ENCODE data around the gene OSBPL8.

Gene OSBPL8

GRCh38 chr12:76555231-76555767 is 4.3 kb downstream of the OSBPL8 start:
- DNase-seq = no peak

GRCh38 chr12:76554405-76555230 is 5.0 kb downstream of the OSBPL8 start:
- peak; percentile 51 for DNase-seq

GRCh38 chr12:76552343-76552938 is 7.1 kb downstream of the OSBPL8 start:
- no peak for DNase-seq

GRCh38 chr12:76551482-76551888 is 8.1 kb downstream of the OSBPL8 start:
- DNase-seq = no peak

GRCh38 chr12:76549131-76549530 is 10.4 kb downstream of the OSBPL8 start:
- DNase-seq = no peak

GRCh38 chr12:76548222-76548837 is 11.2 kb downstream of the OSBPL8 start:
- no peak for DNase-seq

- DNase-seq = no peak
These were observed 12.0 kb downstream of the OSBPL8 start for GRCh38 chr12:76547526-76547925.

GRCh38 chr12:76546889-76547288 is 12.7 kb downstream of the OSBPL8 start:
- DNase-seq = no peak

GRCh38 chr12:76545486-76545885 is 14.1 kb downstream of the OSBPL8 start:
- DNase-seq = no peak

GRCh38 chr12:76544601-76545261 is 14.8 kb downstream of the OSBPL8 start:
- DNase-seq = no peak

GRCh38 chr12:76543813-76544347 is 15.7 kb downstream of the OSBPL8 start:
- DNase-seq = no peak

- DNase-seq = no peak
These were observed 16.7 kb downstream of the OSBPL8 start for GRCh38 chr12:76542908-76543307.

- DNase-seq = no peak
These were observed 19.8 kb downstream of the OSBPL8 start for GRCh38 chr12:76539727-76540126.

GRCh38 chr12:76537923-76538322 is 21.6 kb downstream of the OSBPL8 start:
- no peak for DNase-seq

GRCh38 chr12:76536546-76536945 is 23.0 kb downstream of the OSBPL8 start:
- no peak for DNase-seq

- DNase-seq = no peak
These were observed 24.4 kb downstream of the OSBPL8 start for GRCh38 chr12:76535170-76535569.

GRCh38 chr12:76533331-76533730 is 26.2 kb downstream of the OSBPL8 start:
- DNase-seq = peak; percentile 10

GRCh38 chr12:76532520-76532919 is 27.1 kb downstream of the OSBPL8 start:
- no peak for DNase-seq

GRCh38 chr12:76531056-76531455 is 28.5 kb downstream of the OSBPL8 start:
- no peak for DNase-seq

GRCh38 chr12:76530516-76530915 is 29.1 kb downstream of the OSBPL8 start:
- DNase-seq = no peak

GRCh38 chr12:76529226-76529918 is 30.2 kb downstream of the OSBPL8 start:
- DNase-seq = no peak

- DNase-seq = peak; percentile 9
These were observed 36.2 kb downstream of the OSBPL8 start for GRCh38 chr12:76523408-76523807.
